C4-2B (cell line): ENCODE data around the gene PTPRA.

Experiments used
- CTCF ChIP-seq: fragments of 450-650 bp; conservative IDR thresholded peaks from 2 replicates; pipeline ENCODE4 v1.5.1; 2017; ENCODE audit warnings: mild to moderate bottlenecking
- ZFX ChIP-seq: fragments of 450-650 bp; IDR thresholded peaks from 2 replicates; pipeline ENCODE4 v1.6.1; 2017

- TF ChIP-seq CTCF (no peak), ZFX (no peak)
Observed at GRCh38 chr20:2991532-2991931, 118.3 kb downstream of the PTPRA start.
